Measurements from ENCODE around the gene PANX3. TPM values are rescaled to one million over a fixed set of nuclear protein-coding genes. Genes with fewer than 3 reads are reported as not detected.
"Not testable (repeated sequence)": the region's sequence is repeated elsewhere in the genome, so short reads cannot be mapped to it uniquely, and the experiment has no call there.

The PANX3 gene, protein sequence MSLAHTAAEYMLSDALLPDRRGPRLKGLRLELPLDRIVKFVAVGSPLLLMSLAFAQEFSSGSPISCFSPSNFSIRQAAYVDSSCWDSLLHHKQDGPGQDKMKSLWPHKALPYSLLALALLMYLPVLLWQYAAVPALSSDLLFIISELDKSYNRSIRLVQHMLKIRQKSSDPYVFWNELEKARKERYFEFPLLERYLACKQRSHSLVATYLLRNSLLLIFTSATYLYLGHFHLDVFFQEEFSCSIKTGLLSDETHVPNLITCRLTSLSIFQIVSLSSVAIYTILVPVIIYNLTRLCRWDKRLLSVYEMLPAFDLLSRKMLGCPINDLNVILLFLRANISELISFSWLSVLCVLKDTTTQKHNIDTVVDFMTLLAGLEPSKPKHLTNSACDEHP
- not detected in 2 replicates for total RNA-seq

DNA sequence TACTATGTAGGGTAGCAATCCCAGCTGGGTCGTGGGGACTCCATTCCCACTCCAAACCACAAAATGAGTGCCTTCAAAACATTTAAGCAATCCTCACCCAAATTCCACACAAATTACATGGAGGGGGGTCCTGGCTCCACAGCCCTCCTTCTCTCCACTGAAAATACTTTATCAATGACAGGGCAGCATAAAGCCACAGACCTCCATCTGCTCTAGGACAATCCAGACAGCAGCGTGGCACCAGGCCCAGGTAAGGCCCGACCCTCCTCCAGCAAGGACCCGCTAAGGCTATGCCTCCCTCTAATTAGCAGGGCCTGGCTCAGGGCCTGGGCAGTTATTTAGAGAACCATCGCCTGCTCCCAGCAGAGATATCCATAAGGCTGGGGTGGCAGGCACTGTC is at the start of gene PANX3:
PANX3 (plus strand) TSS at position 365 of the 400 bp plus-strand sequence. CDS start 129 bp downstream, outside the sequence.
- intact Hi-C loops (cut with micrococcal nuclease), result no loop called here

DNA sequence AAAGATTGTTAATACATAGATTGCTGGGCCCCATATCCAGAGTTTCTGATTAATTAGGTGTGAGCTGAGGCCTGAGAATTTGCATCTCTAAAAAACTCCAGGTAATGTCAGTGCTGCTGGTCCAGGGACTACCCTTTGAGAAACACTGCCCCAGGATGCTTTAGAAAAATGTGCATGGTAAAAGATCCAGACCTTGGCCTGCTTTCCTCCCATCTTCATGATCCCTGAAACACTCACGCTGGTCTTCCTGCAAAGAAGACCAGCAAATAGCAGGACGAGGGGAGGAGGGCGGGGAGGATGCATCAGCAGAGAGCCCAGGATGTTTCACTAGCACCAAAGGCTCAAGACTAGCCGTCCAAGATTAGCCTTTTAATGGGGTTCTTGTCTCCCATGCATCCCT is 41.5 kb upstream of the PANX3 start, which contains the start of gene OR8A1:
OR8A1 (plus strand) TSS at position 301 of the 400 bp plus-strand sequence. CDS start 123 bp downstream, outside the sequence.
- intact Hi-C loops (cut with micrococcal nuclease), result no loop called here

DNA sequence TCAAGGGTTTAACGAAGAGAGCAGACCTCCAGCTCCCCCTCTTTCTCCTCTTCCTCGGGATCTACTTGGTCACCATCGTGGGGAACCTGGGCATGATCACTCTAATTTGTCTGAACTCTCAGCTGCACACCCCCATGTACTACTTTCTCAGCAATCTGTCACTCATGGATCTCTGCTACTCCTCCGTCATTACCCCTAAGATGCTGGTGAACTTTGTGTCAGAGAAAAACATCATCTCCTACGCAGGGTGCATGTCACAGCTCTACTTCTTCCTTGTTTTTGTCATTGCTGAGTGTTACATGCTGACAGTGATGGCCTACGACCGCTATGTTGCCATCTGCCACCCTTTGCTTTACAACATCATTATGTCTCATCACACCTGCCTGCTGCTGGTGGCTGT is 41.1 kb upstream of the PANX3 start:
- intact Hi-C loops (cut with micrococcal nuclease), result no loop called here

DNA sequence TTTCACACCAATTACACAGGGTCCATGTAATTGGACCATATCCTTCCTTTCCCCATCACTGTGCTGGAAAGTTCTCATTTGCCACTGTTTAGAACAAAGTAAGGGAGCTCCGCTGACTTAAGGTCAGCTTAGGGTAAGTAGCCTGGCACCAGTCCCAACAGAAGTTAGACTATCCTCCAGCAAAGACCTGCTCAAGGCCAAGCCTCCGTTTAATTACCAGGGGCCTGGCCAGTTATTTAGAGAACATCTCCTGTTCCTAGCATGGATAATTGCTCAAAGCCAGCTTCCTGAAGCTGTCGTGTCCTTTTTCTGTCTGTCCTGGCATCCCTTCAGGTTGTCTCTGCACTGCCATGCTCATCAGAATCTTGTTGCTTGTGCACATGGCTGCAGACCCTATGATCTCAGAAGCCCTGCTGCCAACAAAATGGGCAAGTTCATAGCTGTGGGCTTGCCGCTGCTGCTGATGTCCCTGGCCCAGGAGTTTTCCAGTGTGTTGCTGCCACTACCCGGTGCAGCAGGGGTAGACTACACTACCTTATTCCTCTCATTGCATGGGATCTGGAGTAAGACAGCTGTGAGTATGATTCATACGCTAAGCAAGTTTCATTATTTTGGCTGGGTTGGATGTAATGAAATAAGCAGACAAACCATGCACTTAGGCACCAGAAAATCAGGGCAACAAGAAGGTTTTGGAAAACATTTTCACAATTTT is 33.4 kb upstream of the PANX3 start:
- intact Hi-C loops (cut with micrococcal nuclease), result no loop called here

DNA sequence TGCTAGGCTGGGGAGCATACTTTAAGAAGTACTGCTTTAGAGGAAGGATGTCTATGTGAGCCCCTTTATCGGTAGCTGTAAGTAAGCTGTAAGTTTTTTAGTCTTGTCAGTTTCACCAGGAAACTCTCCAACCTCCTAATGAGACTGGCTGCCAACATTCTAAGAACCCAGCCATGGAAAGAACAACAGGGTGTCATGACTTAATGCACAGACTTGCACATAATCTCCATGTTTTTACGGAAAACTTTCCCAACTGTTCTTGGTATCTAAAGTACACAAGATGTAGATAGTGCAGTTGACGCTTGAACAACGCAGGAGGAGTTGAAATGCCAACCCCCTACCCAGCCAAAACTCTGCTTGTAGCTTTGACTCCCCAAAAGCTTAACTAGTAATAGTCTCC is 32.5 kb upstream of the PANX3 start:
- intact Hi-C loops (cut with micrococcal nuclease), result no loop called here

DNA sequence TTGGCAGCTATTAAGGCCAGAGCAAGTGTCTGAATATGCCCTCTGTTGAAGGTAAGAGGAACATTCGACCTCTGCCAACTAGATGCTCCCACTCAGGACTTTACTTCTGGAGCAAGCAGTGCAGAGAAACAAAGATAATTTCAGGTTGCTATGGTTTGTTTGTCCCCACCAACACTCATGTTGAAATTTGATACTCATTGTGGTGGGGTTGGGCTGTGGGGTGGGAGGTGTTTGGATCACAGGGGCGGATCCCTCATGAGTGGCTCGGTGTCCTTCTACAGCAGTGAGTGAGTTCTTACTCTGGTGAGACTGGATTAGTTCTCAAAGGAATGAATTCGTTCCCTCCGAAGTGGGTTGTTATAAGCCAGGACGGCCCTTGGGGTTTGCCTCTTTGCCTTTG is 29.4 kb upstream of the PANX3 start:
- intact Hi-C loops (cut with micrococcal nuclease), result no loop called here

DNA sequence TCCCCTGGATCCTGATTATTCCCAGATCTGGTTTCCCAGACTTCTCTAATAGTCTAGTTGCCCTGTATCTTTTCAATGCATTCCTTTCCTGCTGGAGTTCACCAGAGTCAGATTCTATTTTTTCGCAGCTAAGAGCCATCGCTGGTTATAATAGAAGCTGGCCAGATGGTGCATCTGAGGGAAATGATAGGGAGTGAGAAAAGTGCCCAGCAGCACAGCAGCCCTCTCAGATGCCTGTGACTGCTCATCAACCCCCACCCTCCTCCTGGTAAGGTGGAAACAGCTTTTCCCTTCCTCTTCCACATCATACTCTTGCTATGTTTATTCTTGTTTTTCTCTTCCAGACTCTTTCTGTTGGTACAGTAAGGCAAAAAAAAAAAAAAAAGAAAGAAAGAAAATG is 28.7 kb upstream of the PANX3 start:
- intact Hi-C loops (cut with micrococcal nuclease), result no loop called here

DNA sequence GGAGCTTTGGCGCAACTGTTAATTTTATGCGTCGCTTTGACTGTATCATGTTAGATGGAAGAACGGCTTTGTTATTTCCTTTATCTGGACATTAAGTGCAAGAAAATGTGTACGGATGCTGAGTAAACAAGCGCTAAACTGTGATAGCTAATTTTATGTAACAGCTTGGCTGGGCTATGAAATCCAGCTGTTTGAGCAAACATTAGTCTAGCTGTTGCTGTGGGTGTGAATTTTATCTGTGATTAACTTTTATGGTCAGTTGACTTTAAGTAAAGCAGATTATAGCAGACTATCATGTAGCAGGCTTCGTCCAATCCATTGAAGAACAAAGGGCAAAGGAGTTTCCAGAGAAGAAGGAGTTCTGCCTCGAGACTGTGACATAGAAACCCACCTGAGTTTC is 27.4 kb upstream of the PANX3 start:
- intact Hi-C loops (cut with micrococcal nuclease), result no loop called here

DNA sequence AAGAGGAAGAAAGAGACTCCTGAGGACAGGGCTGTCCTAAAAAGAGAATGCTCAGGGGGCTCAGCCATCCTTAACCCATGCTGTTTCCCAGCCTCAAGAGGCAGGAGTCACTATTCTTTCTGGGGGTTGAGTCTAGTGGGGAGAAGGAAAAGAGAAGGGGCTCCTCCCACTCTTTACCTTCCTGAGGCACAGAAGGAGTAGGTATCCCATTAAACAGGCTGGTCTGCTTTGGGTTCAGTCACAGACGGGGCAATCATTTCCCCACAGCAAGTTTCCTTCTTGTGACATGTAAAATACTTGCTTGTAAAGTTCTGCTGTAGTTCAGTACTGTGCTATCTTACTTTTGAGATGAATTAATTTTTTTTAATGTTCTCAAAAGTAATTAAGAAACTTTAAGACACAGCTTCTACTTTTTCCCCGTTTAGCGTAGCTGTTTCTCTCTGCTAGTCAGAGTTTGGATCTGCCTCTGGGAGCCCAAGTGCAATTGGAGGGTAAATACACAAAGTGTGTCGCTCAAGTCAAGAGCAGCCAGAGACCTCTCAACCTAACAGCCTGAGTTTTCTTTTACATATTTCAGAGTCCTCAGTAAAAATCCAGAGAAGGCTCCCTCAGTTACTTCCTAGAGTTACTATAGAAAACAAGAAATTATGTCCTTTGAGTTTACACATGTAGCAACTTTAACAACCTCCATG is 26.4 kb upstream of the PANX3 start:
- intact Hi-C loops (cut with micrococcal nuclease), result no loop called here

DNA sequence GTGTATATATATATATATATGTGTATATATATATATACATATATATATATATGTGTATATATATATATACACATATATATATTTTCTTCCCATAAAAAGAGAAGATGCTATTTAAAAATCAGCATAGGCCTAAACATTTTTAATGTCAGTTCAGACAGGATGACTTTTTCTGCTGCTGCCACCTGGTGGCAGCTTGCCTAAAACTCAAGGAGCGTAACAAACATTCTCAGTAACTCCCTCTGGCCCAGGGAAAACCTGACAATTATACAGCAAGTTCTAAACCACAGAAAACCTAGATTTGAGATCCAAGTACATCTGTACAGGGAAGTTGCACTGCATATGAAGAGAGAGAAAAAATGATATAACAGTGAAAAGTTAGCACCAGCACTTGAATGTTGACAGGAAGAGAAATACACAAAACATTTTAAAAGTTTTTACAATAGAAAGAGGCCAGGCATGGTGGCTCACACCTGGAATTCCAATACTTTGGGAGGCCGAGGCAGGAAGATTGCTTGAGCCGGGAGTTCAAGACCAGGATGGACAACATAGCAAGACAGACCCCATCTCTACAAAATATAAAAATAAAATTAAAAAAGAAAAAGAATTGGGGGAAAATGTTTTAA is 24.9 kb upstream of the PANX3 start:
- intact Hi-C loops (cut with micrococcal nuclease), result loop anchor here (1.0 kb wide), 3 partner anchors 171 to 515 kb away; no protein-coding TSS in a partner anchor

DNA sequence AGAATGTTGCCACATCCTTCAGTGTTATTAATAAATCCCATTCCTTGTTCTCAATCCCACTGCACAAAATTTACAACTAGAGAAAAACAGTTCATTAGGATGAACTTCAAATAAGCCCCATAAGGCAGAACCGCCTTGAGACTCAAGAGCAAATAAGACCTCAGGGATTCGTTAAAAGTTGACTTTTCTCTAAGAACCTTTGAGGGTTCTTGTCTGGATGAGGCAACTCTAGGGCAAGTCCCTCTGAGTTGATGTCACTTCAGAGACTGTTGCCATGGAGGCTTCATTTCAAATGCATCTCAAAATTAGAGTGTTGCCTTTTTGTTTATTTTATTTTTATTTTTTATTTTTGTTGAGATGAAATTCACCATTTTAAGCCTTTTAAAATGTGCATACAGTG is 19.8 kb upstream of the PANX3 start:
- intact Hi-C loops (cut with micrococcal nuclease), result no loop called here

DNA sequence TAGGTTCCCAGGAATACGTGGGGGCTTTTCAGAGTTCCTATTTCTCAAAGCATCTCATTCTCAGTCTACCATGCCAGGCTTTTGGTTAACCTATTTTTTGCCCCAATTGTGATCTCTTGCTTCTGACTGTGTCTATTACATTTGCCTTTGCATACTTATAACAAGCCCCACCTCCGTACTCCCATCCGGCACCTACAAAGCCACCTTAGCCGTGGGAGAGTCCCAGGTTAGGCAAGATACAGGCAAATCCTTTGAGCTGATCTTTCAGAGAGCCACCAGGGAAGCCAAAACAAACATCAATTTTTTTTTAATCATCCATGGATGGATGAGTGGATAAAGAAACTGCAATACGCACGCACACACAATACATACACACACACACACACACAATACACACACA is 18.6 kb upstream of the PANX3 start:
- intact Hi-C loops (cut with micrococcal nuclease), result no loop called here

DNA sequence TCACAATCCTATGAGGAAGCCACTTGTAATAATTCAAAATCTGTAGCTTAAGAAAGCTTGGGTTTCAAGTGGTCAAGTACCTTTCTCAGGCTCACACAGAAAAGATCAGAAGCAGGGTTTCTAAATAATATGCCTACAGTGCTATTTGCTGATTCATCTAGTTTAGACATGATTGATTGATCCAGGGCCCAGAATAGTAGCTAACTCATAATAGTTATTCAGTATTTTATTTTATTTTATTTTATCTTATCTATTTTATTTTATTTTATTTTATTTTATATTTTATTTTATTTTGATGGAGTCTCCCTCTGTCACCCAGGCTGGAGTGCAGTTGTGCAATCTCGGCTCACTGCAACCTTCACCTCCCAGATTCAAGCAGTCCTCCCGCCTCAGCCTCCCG is 15.9 kb upstream of the PANX3 start:
- intact Hi-C loops (cut with micrococcal nuclease), result no loop called here

DNA sequence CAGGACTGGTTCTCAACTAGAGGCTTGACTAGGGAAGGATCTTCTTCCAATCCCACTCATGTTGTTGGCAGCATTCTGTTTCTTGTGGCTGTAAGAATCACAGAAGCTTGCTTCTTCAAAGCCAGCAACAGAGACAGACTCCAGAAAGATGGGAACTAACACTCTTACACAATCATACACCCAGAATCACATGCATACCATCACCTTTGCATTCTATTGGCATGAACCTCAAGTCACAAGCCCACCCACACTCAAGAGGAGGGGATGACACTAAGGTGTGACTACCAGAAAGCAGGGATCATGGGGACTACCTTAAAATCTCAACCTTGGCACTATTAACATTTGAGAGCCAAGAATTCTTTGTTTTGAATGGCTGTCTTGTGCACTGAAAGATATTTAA is 13.6 kb upstream of the PANX3 start:
- intact Hi-C loops (cut with micrococcal nuclease), result no loop called here

DNA sequence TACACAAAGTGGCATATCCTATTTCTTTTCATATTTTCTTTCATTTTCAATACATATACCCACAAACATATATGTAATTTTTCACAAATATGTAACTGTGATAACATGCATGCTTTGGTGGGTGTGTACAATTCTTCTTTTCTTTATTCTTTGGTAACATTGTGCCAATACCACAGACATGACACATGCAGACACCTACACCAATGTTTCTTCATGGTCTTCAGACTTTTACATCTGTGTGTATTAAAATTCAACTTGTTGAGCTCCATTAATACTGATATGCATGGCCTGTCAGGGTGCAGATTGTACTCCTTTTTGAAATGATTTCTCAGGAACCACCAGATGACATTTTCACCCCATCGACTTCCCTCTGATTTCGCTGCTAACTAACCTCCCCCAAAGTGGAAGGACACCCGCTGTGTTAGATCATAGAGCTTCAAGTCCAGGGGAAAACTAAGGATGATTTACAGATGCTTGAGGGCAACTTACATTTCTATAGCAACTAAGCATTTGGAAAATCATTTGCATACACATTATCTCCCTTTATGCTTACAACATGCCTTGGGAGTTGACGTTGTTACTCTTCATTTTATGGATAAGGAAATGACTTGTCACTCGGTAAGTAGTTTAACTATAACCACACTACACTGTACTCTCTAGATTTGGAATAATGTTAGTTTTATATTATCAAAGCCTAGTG is 10.5 kb upstream of the PANX3 start:
- intact Hi-C loops (cut with micrococcal nuclease), result no loop called here

DNA sequence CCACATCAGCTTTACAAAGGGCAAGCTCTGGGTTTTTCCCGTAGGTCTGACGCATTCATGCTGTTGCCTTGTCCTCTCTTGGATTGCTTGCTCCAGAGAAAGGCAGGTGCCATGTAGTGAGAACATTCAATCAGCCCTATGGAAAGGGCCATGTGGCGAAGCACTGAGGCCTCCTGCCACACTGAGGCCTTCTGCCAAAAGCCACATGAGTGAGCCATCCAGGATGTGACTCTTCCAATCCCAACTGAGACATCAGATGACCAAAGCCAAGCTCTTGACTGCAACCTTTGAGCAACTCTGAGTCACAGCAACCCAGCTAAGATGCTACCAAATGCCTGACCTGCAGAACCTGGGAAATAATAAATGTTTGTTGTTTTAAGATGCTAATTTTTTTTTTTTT is 9.0 kb upstream of the PANX3 start:
- intact Hi-C loops (cut with micrococcal nuclease), result no loop called here

DNA sequence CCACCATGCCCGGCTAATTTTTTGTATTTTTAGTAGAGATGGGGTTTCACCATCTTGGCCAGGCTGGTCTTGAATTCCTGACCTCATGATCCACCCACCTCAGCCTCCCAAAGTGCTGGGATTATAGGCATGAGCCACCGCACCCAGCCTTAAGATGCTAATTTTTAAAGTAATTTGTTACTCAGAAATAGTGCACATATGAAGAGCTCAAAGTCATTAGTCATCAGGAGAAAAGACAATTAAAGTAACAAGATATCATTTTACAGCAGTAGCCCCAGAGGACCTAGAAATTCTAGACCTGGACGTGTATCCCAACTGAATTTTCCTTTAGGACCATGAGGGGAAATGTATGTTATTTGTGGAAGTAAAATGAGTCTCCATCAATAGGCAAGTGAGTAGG is 8.5 kb upstream of the PANX3 start:
- intact Hi-C loops (cut with micrococcal nuclease), result not testable (repeated sequence)

DNA sequence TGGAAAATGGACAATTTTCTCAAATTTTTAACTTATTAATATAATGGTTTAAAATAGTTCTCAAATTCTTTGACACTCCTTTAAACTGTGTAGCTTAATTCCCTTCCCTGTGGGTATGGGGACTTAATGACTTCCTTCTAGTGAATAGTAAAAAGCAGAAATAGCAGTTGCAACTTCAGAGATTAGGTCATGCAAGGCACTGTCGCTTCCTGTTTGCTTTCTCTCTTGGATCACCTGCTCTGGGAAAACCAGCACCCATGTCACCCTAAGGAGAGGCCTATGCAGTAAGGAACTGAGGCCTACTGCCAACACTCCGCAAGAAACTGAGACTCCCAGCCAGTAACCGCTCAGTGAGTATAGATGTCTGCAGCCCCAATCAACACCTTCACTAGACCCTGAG is 5.5 kb upstream of the PANX3 start:
- intact Hi-C loops (cut with micrococcal nuclease), result no loop called here

DNA sequence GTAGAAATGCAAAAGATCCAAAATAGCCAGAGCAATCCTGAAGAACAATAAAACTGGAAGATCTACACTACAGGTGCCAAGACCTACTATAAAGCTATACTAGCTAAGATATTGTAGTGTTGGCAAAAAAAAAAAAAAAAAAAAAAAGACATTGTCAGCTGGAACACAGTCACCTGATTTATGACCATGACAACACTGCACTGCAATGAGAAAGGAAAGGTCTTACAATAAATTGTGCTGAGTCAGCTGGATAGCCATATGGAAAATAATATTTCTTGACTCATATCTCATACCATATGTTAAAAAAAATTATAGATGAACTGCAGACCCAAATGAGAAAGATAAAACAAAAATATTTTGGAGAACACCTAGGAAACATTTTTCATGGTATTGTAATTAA is 3.1 kb upstream of the PANX3 start:
- intact Hi-C loops (cut with micrococcal nuclease), result no loop called here

DNA sequence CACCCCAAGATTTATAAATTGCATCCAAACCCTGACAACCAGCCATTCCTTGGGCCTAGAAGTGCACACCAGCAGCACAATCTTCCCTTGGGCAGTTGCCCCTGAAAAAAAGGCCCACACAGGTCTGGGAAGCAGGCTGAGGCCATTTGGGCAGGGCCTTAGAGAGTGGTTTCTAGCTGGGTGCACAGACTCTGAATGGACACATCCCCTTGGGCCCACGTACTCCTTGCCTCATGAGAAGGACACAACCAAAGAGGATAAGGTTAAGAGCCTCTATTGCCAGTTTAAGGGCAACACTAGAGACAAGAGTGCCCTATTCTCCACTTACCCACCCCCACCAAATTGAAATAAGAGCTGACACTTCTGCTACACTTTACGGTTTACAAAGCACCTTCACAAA is 933 bp upstream of the PANX3 start:
- intact Hi-C loops (cut with micrococcal nuclease), result no loop called here

DNA sequence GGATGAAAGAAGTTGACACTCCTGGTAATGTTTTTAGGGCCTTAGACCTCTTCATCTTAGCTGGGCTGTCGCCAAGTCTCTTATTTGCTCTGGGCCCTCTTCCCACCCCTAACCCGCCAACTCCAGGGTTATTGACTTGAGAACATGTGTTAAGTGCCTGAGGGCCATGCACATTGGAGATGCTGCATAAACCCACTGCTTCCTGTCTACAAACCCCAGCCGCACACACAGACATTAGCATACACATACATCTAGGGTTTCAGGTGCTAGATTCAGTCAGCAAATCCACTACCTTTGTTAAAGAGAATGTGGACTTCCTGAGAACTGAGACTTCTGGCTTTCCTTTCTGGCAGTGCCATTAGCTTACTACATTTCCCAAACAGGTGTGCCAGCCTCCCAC is 817 bp downstream of the PANX3 start:
- intact Hi-C loops (cut with micrococcal nuclease), result loop anchor here (1.0 kb wide), 1 partner anchor 10 kb away; the partner anchor contains the start of gene TBRG1

Data from T-helper 1 cell treated with Interleukin-12 subunit alpha and Interleukin-12 subunit beta and Interleukin-4 antibody, amounts not matched to agents 30 ng/mL and 1 ng/mL, for 36 hours (primary cell).